PFSK-1 (cell line): ENCODE measurements around the gene ABHD15.

ENCODE experiments used
- FOXP2 ChIP-seq: optimal IDR thresholded peaks from 2 replicates; pipeline ENCODE3; 2011; ENCODE audit warnings: borderline replicate concordance, control low read depth, inconsistent platforms; ENCODE audit not compliant: insufficient read depth; ENCODE audit errors: extremely low read length, extremely low read depth
- POLR2AphosphoS5 ChIP-seq: IDR thresholded peaks from 2 replicates; pipeline ENCODE4 v1.6.1; 2012; ENCODE audit warnings: low read depth, mild to moderate bottlenecking, control low read depth, low read length, moderate library complexity
- SIN3A ChIP-seq: IDR thresholded peaks from 2 replicates; pipeline ENCODE4 v1.6.1; 2012; ENCODE audit warnings: mild to moderate bottlenecking, low read length, moderate library complexity, borderline replicate concordance; ENCODE audit not compliant: insufficient read depth
- TAF1 ChIP-seq: IDR thresholded peaks from 2 replicates; pipeline ENCODE4 v1.6.1; 2012; ENCODE audit warnings: low read length, control low read depth, borderline replicate concordance; ENCODE audit not compliant: insufficient read depth
- TF ChIP-seq, protein P1 (sequence below), 2 experiments: IDR thresholded peaks; 2 replicates each; pipeline versions ENCODE4 v1.6.1 to v1.8.0; 2011 to 2012; ENCODE audit warnings: low read depth in 2 of 2, low read length in 2 of 2, control low read depth in 1 of 2, inconsistent platforms in 1 of 2, mild to moderate bottlenecking in 1 of 2, moderate library complexity in 1 of 2; ENCODE audit not compliant: insufficient read depth in 1 of 2

ABHD15 gene

DNA sequence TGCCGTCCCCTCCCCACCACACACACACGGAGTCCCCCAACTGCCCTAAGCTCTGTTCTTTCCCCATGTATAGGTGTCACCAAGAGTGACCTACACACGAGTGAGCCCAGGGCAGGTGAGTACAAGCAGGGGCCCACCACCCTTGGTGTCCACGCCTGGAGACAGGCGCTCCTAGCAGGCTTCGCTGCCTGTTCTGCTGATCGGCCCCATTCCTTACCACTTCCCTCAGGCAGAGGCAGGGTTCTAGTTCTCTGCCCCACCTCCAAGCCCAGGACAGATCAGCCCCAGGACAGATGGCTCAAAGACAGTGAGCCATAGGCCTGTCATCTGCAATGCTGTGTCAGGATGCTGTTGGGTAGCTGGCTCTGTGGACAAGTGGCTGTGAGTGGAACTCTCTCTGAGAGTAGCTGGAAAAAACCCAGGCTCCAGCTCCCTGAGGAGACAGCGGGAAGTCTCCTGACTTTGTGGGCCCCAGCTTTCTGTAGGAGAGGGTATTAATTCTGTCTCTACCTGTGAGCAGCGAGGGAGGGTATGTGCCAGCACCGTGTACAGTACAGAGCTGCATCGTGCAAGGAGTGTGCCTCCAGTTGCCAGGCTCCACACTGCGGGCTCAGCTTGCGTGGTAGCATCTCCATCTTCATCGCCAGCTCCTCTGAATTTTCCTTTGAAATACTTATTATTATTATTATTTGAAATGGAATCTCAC lies 2.6 kb upstream of the ABHD15 start:
- TF ChIP-seq FOXP2 (no peak), SIN3A (no peak)

DNA sequence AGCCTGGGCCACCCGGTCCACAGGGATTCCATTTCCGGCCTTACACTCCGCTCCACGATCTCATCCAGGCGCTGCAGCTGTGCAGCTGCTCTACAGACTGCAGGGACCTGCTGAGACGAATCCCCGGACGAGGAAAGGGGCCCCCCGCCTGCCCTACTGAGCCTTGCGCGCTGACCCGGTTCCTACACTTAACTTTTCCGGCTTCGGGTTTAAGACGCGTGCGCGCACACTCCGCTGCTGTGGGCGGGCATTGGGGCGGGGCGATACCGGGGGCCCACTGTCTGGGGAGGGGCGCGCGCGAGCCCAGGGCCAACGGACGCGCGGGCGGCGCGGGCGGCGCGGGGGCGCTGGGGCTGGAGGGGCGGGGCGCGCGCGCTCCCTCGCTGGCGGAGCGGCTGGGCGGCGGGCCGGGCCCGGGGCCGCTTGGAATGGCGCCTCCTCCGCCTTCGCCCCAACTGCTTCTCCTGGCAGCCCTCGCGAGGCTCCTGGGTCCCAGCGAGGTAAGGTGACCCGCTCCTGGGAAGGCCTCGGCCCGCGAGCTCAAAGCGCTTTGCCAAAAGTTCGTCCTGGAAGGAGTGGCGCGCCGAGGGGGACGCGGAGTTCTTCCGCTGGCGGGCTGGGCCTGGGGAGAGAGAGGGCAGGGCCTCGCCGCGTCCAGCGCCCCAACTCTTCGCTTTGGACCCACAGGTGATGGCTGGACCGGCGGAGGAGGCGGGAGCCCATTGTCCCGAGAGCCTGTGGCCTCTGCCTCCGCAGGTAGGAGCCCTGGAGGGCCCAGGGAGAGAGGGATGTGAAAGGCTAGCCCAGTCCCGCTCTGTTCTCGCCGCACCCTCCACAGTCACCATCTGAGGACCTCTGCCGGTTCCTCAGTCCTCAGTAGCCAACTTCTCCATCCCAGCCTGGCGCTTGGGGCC lies 1.8 kb upstream of the ABHD15 start, which contains the start of gene TP53I13:
Gene TP53I13 (plus strand): TSS at position 371 of the 914 bp plus-strand sequence. CDS start 58 bp downstream, at position 429.
- TF ChIP-seq POLR2AphosphoS5 = peak; percentile 88
- 0 out of 2 replicates have a peak, but pooled peaks have one; percentile 42 for TF ChIP-seq TAF1
- TF ChIP-seq, protein P1, sequence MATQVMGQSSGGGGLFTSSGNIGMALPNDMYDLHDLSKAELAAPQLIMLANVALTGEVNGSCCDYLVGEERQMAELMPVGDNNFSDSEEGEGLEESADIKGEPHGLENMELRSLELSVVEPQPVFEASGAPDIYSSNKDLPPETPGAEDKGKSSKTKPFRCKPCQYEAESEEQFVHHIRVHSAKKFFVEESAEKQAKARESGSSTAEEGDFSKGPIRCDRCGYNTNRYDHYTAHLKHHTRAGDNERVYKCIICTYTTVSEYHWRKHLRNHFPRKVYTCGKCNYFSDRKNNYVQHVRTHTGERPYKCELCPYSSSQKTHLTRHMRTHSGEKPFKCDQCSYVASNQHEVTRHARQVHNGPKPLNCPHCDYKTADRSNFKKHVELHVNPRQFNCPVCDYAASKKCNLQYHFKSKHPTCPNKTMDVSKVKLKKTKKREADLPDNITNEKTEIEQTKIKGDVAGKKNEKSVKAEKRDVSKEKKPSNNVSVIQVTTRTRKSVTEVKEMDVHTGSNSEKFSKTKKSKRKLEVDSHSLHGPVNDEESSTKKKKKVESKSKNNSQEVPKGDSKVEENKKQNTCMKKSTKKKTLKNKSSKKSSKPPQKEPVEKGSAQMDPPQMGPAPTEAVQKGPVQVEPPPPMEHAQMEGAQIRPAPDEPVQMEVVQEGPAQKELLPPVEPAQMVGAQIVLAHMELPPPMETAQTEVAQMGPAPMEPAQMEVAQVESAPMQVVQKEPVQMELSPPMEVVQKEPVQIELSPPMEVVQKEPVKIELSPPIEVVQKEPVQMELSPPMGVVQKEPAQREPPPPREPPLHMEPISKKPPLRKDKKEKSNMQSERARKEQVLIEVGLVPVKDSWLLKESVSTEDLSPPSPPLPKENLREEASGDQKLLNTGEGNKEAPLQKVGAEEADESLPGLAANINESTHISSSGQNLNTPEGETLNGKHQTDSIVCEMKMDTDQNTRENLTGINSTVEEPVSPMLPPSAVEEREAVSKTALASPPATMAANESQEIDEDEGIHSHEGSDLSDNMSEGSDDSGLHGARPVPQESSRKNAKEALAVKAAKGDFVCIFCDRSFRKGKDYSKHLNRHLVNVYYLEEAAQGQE (IDR thresholded peaks at IDR 0.05; ENCODE audit: insufficient read depth in 1 of 2, low read depth in 2 of 2, low read length in 2 of 2) = peak in 1 of 2 experiments; percentile 25; a peak in 1 of 4 replicates
- no peak for TF ChIP-seq SIN3A
- peak; percentile 49 for TF ChIP-seq FOXP2

DNA sequence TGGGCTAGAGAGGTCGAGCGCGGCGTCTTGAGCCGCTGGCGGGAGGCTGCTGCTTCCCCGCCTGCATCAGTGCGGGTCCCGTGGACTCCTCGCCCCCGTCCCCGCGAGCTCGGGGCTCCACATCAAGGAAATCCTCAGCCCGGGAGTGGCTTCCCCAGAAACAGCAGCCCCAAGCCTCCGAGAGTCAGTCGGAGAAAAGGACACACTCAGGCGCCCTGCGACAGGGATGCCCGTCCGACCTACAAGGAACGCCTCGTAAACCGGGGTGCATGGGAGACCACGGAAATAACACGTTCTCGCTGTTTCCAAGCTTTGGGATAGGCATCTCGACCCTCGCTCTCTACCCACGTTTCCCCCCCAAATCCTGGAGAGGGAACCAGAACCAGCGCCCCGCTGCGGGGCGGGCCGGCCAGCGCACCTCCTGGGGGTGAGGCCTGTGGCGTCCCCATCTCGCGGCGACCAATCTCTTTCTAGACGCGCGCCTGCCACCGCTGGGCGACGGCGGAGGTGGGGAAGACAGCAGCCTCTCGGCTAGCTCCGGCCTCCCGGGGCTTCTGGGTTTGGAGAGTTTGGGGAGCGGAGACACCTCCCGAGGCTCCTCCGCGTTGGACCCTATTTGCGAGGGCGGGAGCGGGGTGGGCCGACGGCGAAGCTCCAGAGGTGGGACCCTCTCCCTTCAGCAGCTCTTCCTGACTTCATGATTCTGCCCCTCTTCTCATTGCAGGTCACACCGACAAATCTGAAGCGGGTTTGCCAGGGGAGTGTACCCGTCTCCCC lies 905 bp upstream of the ABHD15 start:
- TF ChIP-seq TAF1 (no peak), FOXP2 (no peak), POLR2AphosphoS5 (no peak)

DNA sequence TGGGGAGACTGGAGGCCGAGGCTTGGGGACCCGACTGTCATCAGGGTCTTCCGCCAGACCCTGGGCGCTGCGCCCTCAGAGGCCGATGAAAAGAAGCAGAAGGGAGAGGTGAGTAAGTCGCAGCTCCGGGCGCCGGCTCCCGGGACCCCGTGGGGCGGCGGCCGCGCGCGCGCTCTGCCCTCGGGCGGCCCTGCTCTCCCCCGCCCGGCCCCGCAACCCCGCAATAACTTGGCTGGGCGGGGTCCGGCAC lies 392 bp upstream of the ABHD15 start:
- TF ChIP-seq POLR2AphosphoS5 (no peak), FOXP2 (no peak), TAF1 (no peak), SIN3A (no peak)
- TF ChIP-seq, protein P1 (IDR thresholded peaks at IDR 0.05; ENCODE audit: insufficient read depth in 1 of 2, low read depth in 2 of 2, low read length in 2 of 2) = no peak

DNA sequence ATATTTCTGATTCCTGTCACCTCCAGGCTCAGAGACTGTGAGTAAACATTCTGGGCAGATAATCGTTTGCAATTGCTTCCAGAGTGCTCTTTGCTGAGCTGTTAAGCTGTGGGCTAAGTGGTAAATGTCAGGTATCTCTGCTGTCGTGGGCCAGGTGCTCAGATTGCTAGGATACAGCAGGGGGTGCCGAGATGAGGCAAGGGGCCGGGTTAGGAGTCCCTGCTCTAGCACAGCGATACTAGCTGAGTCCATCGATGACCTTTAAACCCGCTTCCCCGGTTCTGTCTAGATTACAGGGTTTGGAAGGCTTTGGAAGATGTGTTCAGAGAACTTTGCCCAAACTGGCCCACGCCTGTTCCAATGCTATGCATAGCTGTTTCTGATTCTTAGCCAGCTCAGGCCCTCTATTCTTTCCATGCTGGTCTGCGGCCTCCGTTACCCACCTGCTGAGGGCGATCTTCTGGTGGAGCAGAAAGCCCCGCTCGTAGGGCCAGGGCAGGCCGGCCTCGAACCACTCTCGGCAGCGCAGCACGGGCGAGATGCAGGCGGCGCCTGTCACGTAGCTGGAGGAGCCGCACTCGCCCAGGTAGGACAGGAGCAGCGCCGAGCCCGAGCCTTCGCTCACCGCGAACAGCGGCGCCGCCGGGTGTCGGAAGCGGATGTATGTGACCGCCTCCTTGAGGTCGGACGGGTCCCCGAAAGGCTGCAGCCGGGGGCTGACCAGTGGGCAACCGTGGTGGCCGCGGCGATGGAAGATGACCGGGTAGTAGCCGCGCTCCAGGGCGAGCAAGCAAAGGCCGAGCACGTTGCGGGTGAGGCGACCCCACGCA lies 979 bp downstream of the ABHD15 start:
- TF ChIP-seq SIN3A = no peak
- no peak for TF ChIP-seq POLR2AphosphoS5
- TF ChIP-seq, protein P1 (IDR thresholded peaks at IDR 0.05; ENCODE audit: insufficient read depth in 1 of 2, low read depth in 2 of 2, low read length in 2 of 2) = no peak
